Measurements from ENCODE around the gene ACTN4.

GRCh38 chr19:38702278-38702677, 54.8 kb downstream of the ACTN4 start:
- TF ChIP-seq CTCF (IDR thresholded peaks at IDR 0.05; ENCODE audit: poor library complexity) (no peak), EZH2 (IDR thresholded peaks at IDR 0.05; ENCODE audit: borderline replicate concordance) (no peak)

All from hepatocyte (in vitro differentiated cells).